IMR-90 (cell line): ENCODE data around the gene BCL2L12. TPM values are rescaled to one million over a fixed set of nuclear protein-coding genes. Genes with fewer than 3 reads are reported as not detected.

Source experiments
- ATAC-seq: fragments of 200-7000 bp; cut with Tn5 transposase; 2 replicates; pipeline ENCODE4 v1.9.1; 2020; ENCODE audit warnings: low read depth, mild to moderate bottlenecking, moderate library complexity
- BruUV-seq: library from RNA; stranded (reverse); fragments of 400-500 nt; replicated peaks from 2 replicates; lab custom pipeline; 2021; lab: Mats Ljungman, UMichigan
- CTCF ChIA-PET: fragments of 300-600 bp; formaldehyde crosslinking; extraction: SDS; loops from one replicate; lab custom pipeline; 2021; ENCODE audit warnings: antibody characterized with exemption; lab: Yijun Ruan, JAX
- POLR2A ChIA-PET: fragments of 300-600 bp; sonication (Branson Sonifier 250); formaldehyde crosslinking; loops from one replicate; lab custom pipeline; 2022; ENCODE audit warnings: antibody characterized with exemption; ENCODE audit not compliant: unreplicated experiment; lab: Charles Lee
- DNase-seq: peaks from one replicate; pipeline ENCODE4 v3.0.0; 2013
- H2AFZ ChIP-seq: replicated peaks from 2 replicates; pipeline ENCODE3; 2013; ENCODE audit warnings: low read length, mild to moderate bottlenecking; ENCODE audit not compliant: poor library complexity
- H2AK5ac ChIP-seq: 2 replicates; pipeline ENCODE4 v1.6.1; 2013; ENCODE audit warnings: low read depth, low read length, inconsistent platforms
- H2AK9ac ChIP-seq: replicated peaks from 2 replicates; pipeline ENCODE3; 2013; ENCODE audit warnings: mild to moderate bottlenecking, low read depth, low read length, moderate library complexity; ENCODE audit not compliant: poor library complexity
- H2BK120ac ChIP-seq: 2 replicates; pipeline ENCODE4 v1.6.1; 2013; ENCODE audit warnings: low read depth, low read length, inconsistent platforms
- H2BK15ac ChIP-seq: 3 replicates; pipeline ENCODE4 v1.6.1; 2013; ENCODE audit warnings: low read depth, low read length, inconsistent platforms
- H2BK20ac ChIP-seq: 2 replicates; pipeline ENCODE4 v1.6.1; 2013; ENCODE audit warnings: low read depth, mild to moderate bottlenecking, inconsistent platforms, low read length, moderate library complexity
- H2BK5ac ChIP-seq: 2 replicates; pipeline ENCODE4 v1.6.1; 2013; ENCODE audit warnings: mild to moderate bottlenecking, low read depth, low read length, inconsistent platforms; ENCODE audit not compliant: poor library complexity, severe bottlenecking
- H3K14ac ChIP-seq: replicated peaks from 2 replicates; pipeline ENCODE4 v1.6.1; 2013; ENCODE audit warnings: low read depth, low read length, inconsistent platforms
- H3K18ac ChIP-seq: 2 replicates; pipeline ENCODE4 v1.6.1; 2013; ENCODE audit warnings: low read depth, low read length, control low read depth
- H3K23ac ChIP-seq: 2 replicates; pipeline ENCODE4 v1.6.1; 2013; ENCODE audit warnings: low read depth, low read length, inconsistent platforms
- H3K27ac ChIP-seq: 2 replicates; pipeline ENCODE4 v1.5.1; 2013; ENCODE audit warnings: mild to moderate bottlenecking, control low read depth, low read length; ENCODE audit not compliant: insufficient read depth
- H3K27me3 ChIP-seq: 2 replicates; pipeline ENCODE4 v1.6.1; 2013; ENCODE audit warnings: low read length; ENCODE audit not compliant: control insufficient read depth, insufficient read depth
- H3K36me3 ChIP-seq: 2 replicates; pipeline ENCODE4 v1.6.1; 2013; ENCODE audit warnings: low read length, mixed read lengths; ENCODE audit not compliant: control insufficient read depth, insufficient read depth
- H3K4ac ChIP-seq: 2 replicates; pipeline ENCODE4 v1.6.1; 2013; ENCODE audit warnings: low read depth, low read length, inconsistent platforms
- H3K4me1 ChIP-seq: 2 replicates; pipeline ENCODE4 v1.6.1; 2013; ENCODE audit warnings: low read length, mixed read lengths; ENCODE audit not compliant: control insufficient read depth, insufficient read depth
- H3K4me2 ChIP-seq: 2 replicates; pipeline ENCODE4 v1.6.1; 2013; ENCODE audit warnings: low read depth, mild to moderate bottlenecking, control low read depth, low read length, moderate library complexity
- H3K4me3 ChIP-seq: 2 replicates; pipeline ENCODE4 v1.5.1; 2013; ENCODE audit warnings: low read depth, mild to moderate bottlenecking, control low read depth, low read length, moderate library complexity; ENCODE audit not compliant: insufficient read depth
- H3K56ac ChIP-seq: 2 replicates; pipeline ENCODE4 v1.6.1; 2013; ENCODE audit warnings: low read length, inconsistent platforms; ENCODE audit not compliant: insufficient read depth; ENCODE audit errors: extremely low read depth
- H3K79me1 ChIP-seq, 2 experiments: 2 replicates each; pipeline ENCODE4 v1.6.1; 2013; ENCODE audit warnings: low read length in 2 of 2, inconsistent platforms in 1 of 2, low read depth in 1 of 2
- H3K9ac ChIP-seq: 2 replicates; pipeline ENCODE4 v1.6.1; 2013; ENCODE audit warnings: low read depth, low read length, control low read depth
- H3K9me1 ChIP-seq: 2 replicates; pipeline ENCODE4 v1.6.1; 2013; ENCODE audit warnings: low read length, inconsistent platforms; ENCODE audit not compliant: insufficient read depth
- H3K9me3 ChIP-seq: 2 replicates; pipeline ENCODE4 v1.6.1; 2013; ENCODE audit warnings: low read length; ENCODE audit not compliant: control insufficient read depth, insufficient read depth
- H4K20me1 ChIP-seq: 2 replicates; pipeline ENCODE4 v1.6.1; 2013; ENCODE audit warnings: low read length, inconsistent platforms; ENCODE audit not compliant: insufficient read depth
- H4K5ac ChIP-seq: 2 replicates; pipeline ENCODE4 v1.6.1; 2013; ENCODE audit warnings: mild to moderate bottlenecking, low read depth, low read length, control low read depth
- H4K8ac ChIP-seq, 2 experiments: 2 replicates each; pipeline ENCODE4 v1.6.1; 2013; ENCODE audit warnings: low read depth in 2 of 2, low read length in 2 of 2, control low read depth in 1 of 2, inconsistent platforms in 1 of 2
- H4K91ac ChIP-seq: 2 replicates; pipeline ENCODE4 v1.6.1; 2013; ENCODE audit warnings: low read depth, low read length, inconsistent platforms; ENCODE audit not compliant: insufficient read depth
- BHLHE40 ChIP-seq: fragments of 150-350 bp; IDR thresholded peaks from 2 replicates; pipeline ENCODE4 v1.6.1; 2016; ENCODE audit warnings: mild to moderate bottlenecking, low read depth, low read length
- CHD1 ChIP-seq: IDR thresholded peaks from 2 replicates; pipeline ENCODE4 v1.6.1; 2012; ENCODE audit warnings: low read depth, low read length, improper control_type of control experiment
- MAFK ChIP-seq: IDR thresholded peaks from 2 replicates; pipeline ENCODE4 v1.6.1; 2012; ENCODE audit warnings: low read depth, low read length, improper control_type of control experiment
- MXI1 ChIP-seq: IDR thresholded peaks from 2 replicates; pipeline ENCODE4 v1.6.1; 2012; ENCODE audit warnings: low read depth, mild to moderate bottlenecking, low read length, moderate library complexity, borderline replicate concordance
- NFE2L2 ChIP-seq: fragments of 150-350 bp; IDR thresholded peaks from 2 replicates; pipeline ENCODE4 v1.6.1; 2016; ENCODE audit warnings: low read depth, mild to moderate bottlenecking, low read length
- POLR2A ChIP-seq: IDR thresholded peaks from 2 replicates; pipeline ENCODE4 v1.6.1; 2012; ENCODE audit warnings: mild to moderate bottlenecking, low read depth, low read length
- RFX5 ChIP-seq: IDR thresholded peaks from 2 replicates; pipeline ENCODE4 v1.8.0; 2012; ENCODE audit warnings: low read depth, mild to moderate bottlenecking, low read length, moderate library complexity
- SMC3 ChIP-seq: fragments of 150-350 bp; IDR thresholded peaks from 2 replicates; pipeline ENCODE4 v1.6.1; 2016; ENCODE audit warnings: low read depth, mild to moderate bottlenecking, antibody characterized with exemption, low read length, moderate library complexity
- USF2 ChIP-seq: fragments of 150-350 bp; IDR thresholded peaks from 2 replicates; pipeline ENCODE4 v1.6.1; 2017; ENCODE audit warnings: mild to moderate bottlenecking, antibody characterized with exemption, low read length, low read depth
- WGBS, 2 experiments: methylation state at CpG; one replicate each; pipeline versions ENCODE4 v1.1.5 to v1.1.7; 2013; ENCODE audit warnings: missing lambda C conversion rate in 2 of 2; ENCODE audit not compliant: insufficient read length in 1 of 2; ENCODE audit errors: extremely low coverage in 2 of 2; 5-methylcytosine and 5-hydroxymethylcytosine counted together
- dilution Hi-C: fragments of 300-500 bp; cut with HindIII; formaldehyde crosslinking; loops from one replicate; pipeline ENCODE4 v1.14.3; 2018; ENCODE audit warnings: low sequenced_read_pairs; ENCODE audit not compliant: unreplicated experiment
- in situ Hi-C: fragments of 300-500 bp; cut with MboI; formaldehyde crosslinking; loops from 3 replicates; pipeline ENCODE4 v1.14.3; 2019; ENCODE audit warnings: low sequenced_read_pairs, inconsistent platforms, mixed read lengths
- intact Hi-C: fragments of 100-400 bp; cut with micrococcal nuclease; formaldehyde crosslinking; loops from 2 replicates; pipeline ENCODE4 v1.10.0; 2022
- polyA plus RNA-seq, 3 experiments: library from polyadenylated mRNA; depleted of rRNA; stranded (reverse); fragments of >200 nt; gene quantifications; 2 replicates each; pipeline ENCODE4 v1.2.3, GENCODE V29; 2012; ENCODE audit warnings: low replicate concordance in 1 of 3
- total RNA-seq: library from RNA; depleted of rRNA; stranded (reverse); fragments of >200 nt; gene quantifications from 2 replicates; pipeline ENCODE4 v1.2.3, GENCODE V29; 2012
- TF ChIP-seq, protein P1 (sequence below): fragments of 150-350 bp; IDR thresholded peaks from 2 replicates; pipeline ENCODE4 v1.6.1; 2016; ENCODE audit warnings: low read depth, mild to moderate bottlenecking, low read length, moderate library complexity, borderline replicate concordance

BCL2L12 gene
- total and polyA plus RNA-seq, 2 of the 4 experiments (the other 2 are of a cell fraction) = 3.9 to 32.6 TPM

DNA sequence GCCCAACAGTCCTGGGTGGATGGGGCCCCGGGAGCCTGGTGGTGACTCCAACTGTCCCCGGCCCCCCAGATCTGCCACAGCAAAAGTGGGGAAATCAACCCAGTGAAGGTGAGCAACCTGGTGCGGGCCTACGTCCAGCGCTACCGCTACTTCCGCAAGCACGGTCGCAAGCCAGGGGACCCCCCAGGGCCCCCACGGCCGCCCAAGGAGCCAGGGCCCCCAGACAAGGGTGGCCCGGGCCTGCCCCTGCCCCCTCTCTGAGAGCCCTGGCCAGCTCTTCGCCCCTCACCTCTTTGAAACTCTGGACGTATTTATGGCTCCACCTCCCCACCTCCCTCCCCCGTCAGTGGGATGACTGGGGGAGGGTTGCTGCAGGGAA, 7.6 kb upstream of the BCL2L12 start:
- H4K8ac ChIP-seq = no peak overlapping the region
- no CpG with 5 or more reads among the region's 15 CpGs for WGBS, 2 experiments
- peaks cover 30% of the 10 kb centered on the region for H4K20me1 ChIP-seq
- intact Hi-C loops (no loop called here), in situ Hi-C loops (no loop called here), dilution Hi-C loops (no loop called here)
- no peak overlapping the region for H2AFZ ChIP-seq
- TF ChIP-seq MXI1 (no peak), BHLHE40 (no peak), SMC3 (no peak), USF2 (no peak), NFE2L2 (no peak), POLR2A (no peak), CHD1 (no peak), RFX5 (no peak), MAFK (no peak)
- TF ChIP-seq, protein P1, sequence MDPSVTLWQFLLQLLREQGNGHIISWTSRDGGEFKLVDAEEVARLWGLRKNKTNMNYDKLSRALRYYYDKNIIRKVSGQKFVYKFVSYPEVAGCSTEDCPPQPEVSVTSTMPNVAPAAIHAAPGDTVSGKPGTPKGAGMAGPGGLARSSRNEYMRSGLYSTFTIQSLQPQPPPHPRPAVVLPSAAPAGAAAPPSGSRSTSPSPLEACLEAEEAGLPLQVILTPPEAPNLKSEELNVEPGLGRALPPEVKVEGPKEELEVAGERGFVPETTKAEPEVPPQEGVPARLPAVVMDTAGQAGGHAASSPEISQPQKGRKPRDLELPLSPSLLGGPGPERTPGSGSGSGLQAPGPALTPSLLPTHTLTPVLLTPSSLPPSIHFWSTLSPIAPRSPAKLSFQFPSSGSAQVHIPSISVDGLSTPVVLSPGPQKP = no peak
- H3K36me3 ChIP-seq = peaks cover 83% of the 10 kb centered on the region
- H2BK120ac ChIP-seq = no peak overlapping the region
- H3K14ac ChIP-seq = no peak overlapping the region
- H2BK20ac ChIP-seq = no peak overlapping the region
- H2AK5ac ChIP-seq = no peak overlapping the region
- H2AK9ac ChIP-seq = no peak overlapping the region
- no TSS peak for BruUV-seq
- no peaks in the 10 kb centered on the region for H3K9me3 ChIP-seq
- no peak overlapping the region for H3K18ac ChIP-seq
- H3K4me3 ChIP-seq = no peak overlapping the region
- no peak overlapping the region for H3K56ac ChIP-seq
- CTCF ChIA-PET = no interaction called here
- H3K79me1 ChIP-seq = peaks cover 12 to 48% of the 10 kb centered on the region in 2 experiments; a peak in 2 of 4 replicates
- POLR2A ChIA-PET = interaction anchor here (1.0 kb wide), 1 partner anchor 18 kb away, joined by 4 read pairs; no protein-coding TSS in a partner anchor
- no peaks in the 10 kb centered on the region for H3K27me3 ChIP-seq
- no peak overlapping the region for H4K91ac ChIP-seq
- no peak overlapping the region for H2BK15ac ChIP-seq
- H3K4ac ChIP-seq = no peak overlapping the region
- H2BK5ac ChIP-seq = no peak overlapping the region
- no peak overlapping the region for H3K27ac ChIP-seq
- ATAC-seq (no peak), DNase-seq (no peak)
- no peak overlapping the region for H3K4me2 ChIP-seq
- H3K9ac ChIP-seq = no peak overlapping the region
- H3K4me1 ChIP-seq = no peaks in the 10 kb centered on the region
- H3K23ac ChIP-seq = no peak overlapping the region
- 0 out of 2 replicates have a peak, but pooled peaks cover under 1% of the 10 kb centered on the region for H3K9me1 ChIP-seq
- no peak overlapping the region for H4K5ac ChIP-seq
